ENCODE measurements around the gene GRN. TPM values are rescaled to one million over a fixed set of nuclear protein-coding genes. Genes with fewer than 3 reads are reported as not detected.

The GRN gene
- total and polyA plus RNA-seq, 2 of the 8 experiments (the other 6 are each of a cell fraction or from before 2014, with no cell fraction given): 108 to 387 TPM

- TF ChIP-seq SAP30 (IDR thresholded peaks at IDR 0.05; ENCODE audit: insufficient read depth, insufficient replicate concordance, low read length) (no peak), PHF8 (conservative IDR thresholded peaks at IDR 0.05; ENCODE audit: low read depth, low read length) (peak; percentile 26; the same call in 1 of the 2 replicates), MAFK (IDR thresholded peaks at IDR 0.05; ENCODE audit: low read depth, low read length) (no peak), SP2 (IDR thresholded peaks at IDR 0.05; ENCODE audit: low read length) (no peak), SP4 (IDR thresholded peaks at IDR 0.05; ENCODE audit: low read length) (no peak), TAF1 (IDR thresholded peaks at IDR 0.05; ENCODE audit: low read depth, low read length) (peak; percentile 63; the same call in 1 of the 2 replicates)
Observed at GRCh38 chr17:44384823-44385286, 39.8 kb downstream of the GRN start (continued).
